HG03432 (cell line): Measurements from ENCODE around the gene GDF10.

ENCODE experiments used
- ATAC-seq: cut with Tn5 transposase; IDR thresholded peaks from one replicate; pipeline ENCODE4 v1.9.1; 2021; ENCODE audit warnings: mild to moderate bottlenecking, moderate library complexity; ENCODE audit not compliant: unreplicated experiment

The GDF10 gene

DNA sequence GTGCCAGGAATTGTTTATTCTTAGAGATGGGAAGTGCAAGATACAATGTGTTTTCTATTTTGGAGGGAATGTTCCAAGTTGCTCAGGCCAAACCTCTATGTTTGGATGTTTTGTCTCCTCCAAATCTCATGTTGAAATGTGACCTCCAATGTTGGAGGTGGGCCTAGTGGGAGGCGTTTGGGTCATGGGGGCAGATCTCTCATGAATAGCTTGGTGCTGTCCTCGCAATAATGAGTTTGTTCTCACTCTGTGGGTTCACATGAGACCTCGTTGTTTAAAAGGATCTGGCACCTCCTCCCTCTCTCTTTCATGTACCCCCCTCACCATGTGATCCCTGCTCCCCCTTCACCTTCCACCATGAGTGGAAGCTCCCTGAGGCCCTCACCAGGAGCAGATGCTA is 8.3 kb upstream of the GDF10 start:
- no peak for ATAC-seq

DNA sequence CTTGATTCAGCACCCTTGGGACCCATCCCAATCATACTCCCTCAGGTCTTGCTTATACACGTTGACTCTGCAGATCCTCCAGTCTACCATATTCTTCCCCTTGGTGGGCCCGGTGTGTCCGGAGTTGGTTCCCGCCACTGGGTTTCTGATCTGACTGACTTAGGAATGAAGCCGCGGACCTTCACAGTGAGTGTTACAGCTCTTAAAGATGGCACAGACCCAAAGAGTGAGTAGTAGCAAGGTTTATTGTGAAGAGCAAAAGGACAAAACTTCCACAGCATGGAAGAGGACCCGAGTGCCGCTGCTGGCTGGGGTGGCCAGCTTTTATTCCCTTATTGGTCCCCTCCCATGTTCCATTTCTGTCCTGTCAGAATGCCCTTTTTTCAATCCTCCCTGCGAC is 5.9 kb upstream of the GDF10 start:
- ATAC-seq: no peak

DNA sequence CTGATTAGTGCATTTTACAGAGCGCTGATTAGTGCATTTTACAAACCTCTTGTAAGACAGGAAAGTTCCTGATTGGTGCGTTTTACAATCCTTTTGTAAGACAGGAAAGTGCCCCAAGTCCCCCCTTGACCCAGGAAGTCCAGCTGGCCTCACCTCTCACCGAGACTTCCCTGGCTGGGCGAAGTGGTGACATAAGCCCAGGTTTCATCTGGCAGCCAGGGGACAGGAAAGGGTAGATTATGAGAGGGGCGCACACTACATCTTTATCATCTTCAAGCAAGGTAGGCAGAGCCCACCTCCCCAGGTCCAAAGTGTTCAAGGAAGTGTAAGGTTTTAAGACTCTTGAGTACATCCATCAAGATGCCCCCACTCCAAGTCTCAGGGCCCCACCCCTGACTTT is 5.5 kb upstream of the GDF10 start:
- no peak for ATAC-seq

DNA sequence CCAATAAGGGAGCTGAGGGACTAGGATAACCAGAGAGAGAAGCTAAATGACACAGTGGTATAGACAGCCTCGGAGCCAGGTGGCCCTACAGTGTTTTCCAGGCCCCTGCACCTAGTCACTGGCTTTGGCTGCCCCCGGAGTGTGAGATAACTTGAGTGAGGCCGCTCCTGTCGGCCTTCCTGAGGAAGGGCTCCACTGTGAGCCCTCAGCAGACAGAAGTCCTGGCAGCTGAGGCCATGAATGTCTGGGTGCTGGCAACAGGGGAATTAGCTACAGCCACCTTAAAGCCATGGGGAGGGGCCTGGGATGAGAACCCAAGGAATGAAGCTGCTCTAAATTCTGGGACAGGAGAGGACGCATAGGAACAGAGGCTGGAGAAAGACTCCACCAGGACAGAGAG is 4.6 kb upstream of the GDF10 start:
- no peak for ATAC-seq

DNA sequence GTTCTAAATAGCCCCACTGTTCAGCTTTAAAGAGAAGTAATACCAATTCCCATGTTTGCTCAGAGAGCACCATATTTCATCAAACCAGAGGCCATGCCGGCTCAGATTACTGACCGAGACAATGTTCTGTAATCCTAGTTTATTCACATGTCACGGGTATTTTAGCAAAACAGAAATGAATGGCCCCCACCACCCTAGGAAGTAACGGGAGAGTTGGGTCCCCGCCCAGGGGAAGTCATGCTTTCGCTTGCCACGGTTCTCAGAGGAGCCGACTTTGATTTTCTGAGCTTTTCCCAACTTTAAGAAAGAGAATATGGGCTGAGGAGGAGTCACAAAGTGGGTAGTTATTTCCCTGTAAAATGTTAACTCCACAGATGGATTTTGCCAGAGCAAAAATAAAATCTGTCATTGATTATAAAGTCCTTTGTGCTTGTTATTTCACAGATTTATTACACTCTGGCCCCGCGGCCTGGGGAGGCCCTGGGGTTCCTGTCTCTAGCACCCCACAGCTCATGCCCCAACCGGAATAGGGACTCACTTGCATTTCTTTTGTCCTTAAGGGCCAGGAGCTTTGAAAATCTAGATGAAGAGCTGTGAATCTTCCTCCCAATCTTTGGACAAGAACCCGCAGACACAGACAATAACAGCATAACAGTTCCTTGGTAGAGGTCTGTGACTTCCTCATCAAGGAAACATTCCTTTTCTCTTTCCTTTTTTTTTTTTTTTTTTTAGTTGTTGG is 3.7 kb upstream of the GDF10 start:
- ATAC-seq: no peak

DNA sequence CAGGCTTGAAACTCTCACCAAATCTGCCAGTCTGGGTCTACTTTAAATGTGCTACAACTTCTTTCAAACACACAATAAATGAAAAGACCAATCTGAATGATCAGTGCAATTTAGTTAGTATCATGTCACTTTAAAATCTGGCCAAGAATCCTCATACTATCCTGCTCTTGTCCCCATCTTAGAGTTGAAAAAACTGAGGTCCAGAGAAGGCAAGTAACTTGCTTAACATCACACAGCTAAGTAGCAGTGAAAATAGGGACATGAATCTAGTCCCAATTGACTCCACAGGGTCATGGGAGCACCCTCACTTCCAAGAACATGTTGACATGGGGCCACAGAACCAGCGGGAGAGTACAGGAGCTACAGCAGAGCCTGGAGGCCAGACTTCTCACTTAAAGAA is 3.1 kb upstream of the GDF10 start:
- ATAC-seq: no peak

DNA sequence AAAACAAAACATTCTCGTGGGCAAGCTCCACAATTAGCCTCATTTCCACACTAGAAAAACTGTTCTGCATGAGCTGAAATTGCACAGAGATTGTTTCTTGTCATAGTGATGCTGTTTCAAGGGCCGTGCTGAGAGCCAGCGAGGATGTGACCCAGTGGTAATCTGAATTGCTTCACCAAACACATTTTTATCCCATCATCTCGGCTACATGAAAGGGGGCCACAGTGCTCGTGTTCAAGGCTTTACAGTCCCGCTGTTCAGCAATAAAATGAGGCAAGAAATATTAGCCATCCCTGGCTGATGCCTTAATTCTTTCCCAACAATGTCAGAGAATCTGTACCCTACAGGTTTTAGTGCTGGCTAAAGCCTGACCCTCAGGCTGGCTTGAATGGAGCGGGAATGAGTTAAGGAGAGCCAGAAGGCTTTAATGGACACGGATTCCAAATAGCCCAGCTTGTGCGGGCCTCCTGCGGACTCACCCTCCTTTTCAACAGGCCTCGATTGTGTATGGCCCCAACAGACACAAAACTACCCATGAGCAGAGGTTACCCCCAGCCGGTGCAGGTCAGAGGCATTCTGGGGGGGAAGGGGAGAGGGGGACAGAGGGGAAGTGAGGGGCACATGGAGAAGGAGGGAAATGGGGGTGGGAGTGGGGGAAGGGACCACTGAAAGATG is 2.0 kb upstream of the GDF10 start:
- no peak for ATAC-seq

DNA sequence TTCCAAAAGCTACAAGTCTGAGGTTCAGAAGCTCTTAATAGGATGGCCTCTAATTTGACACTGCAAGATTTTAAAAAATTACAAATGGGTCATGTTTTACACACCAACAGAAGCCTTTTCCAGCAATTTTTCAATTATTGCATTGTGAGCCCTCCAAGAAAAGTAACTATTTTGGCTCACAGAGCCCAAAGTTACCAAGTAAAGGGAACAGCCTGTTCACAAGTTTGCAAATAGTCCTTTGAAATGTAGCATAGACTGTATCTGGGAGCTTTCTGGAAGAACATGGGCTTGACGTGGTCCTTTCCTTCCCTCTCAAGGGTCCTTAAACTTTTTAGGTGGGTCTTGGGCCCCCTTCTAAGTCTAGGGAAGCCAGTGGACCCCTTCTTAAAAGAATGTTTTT is 1.3 kb upstream of the GDF10 start:
- ATAC-seq: no peak

DNA sequence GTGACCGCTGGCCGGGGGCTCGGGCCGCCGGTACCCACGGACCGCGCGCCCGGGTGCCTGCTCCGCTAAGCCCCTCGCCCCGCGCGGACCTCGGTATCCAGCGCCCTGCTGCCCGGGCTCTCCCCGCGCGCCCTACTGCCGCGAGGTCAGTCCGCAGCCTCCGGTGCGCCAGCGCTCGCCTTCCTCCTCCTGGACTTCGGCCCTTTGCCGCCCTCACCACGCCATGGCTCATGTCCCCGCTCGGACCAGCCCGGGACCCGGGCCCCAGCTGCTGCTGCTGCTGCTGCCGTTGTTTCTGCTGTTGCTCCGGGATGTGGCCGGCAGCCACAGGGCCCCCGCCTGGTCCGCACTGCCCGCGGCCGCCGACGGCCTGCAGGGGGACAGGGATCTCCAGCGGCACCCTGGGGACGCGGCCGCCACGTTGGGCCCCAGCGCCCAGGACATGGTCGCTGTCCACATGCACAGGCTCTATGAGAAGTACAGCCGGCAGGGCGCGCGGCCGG is 483 bp downstream of the GDF10 start:
- no peak for ATAC-seq

DNA sequence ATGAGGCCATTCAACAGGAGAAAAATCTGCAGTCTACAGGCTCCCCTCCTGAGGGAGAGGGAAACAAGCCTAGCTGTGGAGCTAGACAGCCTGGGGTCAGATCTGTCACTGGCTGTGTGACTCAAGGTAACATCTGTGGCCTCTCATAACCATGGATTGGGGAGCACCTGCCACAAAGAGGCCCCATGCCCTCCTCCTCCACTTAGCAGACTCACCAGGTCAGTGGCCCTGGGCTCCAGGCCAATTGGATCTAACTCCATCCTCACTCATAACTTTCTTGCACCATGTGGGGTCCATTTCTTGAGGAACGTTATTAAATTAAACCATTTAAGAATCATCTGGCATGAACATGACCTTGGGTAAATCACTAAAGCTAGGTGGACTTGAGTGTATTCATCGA is 1.8 kb downstream of the GDF10 start:
- no peak for ATAC-seq

DNA sequence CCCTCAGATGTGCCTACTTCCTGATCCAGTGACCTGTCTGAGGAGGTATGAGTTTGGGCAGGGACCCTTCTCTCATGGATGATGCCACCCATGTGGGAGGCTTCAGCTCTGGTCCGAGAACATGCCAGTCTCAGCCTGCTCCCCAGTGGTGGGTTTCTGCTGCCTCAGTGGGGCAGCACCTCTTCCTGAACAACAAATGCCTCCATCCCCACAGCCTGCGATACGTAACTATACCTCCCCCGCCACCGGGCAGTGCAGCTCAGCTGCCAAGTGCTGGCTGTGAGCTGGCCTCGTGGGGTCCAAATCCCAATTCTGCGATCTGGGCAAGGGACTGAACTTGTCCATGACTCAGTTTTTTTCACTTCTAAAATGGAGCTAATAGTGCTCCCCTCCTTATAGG is 3.1 kb downstream of the GDF10 start:
- ATAC-seq: no peak

DNA sequence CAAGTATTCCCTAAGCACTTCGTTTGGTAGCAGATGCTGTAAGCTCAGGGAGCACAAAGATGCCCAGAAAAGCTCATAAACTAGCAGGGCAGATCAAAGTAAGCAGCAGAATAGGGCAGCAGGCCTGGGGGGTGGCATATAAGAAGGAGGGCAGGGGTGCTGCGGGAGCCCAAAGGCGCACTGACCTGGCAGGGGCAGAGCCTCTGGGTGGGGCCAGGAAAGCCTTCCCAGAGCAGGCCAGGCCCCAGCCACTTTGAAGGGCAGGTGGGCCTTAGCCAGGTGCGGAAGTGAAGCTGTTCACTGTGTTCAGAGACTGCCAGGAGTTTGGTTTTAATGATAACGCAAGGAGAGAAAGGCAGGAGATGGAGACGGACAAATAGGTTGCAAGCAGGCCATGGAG is 3.9 kb downstream of the GDF10 start:
- ATAC-seq: no peak

DNA sequence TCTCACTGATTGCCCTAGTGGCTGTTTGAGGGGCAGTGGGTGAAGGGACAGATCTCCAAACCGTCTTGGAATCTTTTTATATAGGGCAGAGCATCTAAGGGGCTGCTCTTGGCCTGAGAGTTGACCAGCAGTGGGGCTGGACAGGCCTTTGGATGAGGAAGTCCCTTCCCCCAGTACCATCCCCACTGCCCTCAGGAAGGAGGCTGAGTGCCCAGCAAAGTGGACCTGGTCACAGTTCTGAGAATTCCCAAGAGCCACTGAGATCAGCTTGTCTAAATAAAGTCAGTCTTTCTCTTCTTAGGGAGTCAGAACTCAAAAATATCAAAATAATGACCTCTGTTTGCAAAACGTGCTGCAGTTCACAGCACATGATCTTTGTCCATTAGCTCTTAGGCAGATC is 5.6 kb downstream of the GDF10 start:
- ATAC-seq: no peak

DNA sequence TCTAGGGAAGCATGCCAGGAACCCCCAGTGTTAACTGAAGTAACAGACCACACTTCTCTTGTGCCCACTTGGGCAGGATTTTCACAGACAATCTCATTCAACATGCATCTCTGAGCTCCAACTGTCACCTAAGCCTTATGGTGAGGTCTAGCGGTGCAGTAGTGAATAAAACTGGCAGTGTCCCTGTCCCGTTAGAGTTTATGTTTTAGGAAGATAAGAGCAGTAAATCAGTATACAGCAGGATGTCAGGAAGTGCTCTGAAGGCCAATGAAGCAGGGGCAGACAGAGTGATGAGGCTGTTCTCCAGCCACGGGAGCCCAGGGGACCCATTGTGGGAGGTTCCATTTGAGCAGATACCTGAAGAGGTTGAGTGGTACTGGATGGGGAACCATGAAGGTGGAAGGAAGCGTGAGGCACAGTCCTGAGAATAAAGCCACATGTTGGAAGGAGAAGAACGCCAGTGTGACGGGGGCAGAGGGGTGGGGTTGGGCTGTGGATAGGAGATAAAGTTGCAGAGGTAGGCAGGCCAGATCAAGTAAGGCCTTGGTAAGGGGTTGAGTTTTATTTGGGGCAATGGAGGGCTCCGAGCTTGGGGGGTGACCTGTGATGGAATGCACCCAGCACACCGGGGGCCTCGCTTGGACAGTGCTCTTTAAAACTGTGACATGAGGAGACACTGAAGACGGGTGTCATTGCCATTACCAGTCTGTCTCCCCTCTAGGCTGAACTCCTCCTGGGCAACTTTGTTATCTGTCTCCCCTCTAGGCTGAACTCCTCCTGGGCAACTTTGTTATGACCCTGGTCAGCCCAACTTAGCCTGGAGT is 6.6 kb downstream of the GDF10 start:
- no peak for ATAC-seq

DNA sequence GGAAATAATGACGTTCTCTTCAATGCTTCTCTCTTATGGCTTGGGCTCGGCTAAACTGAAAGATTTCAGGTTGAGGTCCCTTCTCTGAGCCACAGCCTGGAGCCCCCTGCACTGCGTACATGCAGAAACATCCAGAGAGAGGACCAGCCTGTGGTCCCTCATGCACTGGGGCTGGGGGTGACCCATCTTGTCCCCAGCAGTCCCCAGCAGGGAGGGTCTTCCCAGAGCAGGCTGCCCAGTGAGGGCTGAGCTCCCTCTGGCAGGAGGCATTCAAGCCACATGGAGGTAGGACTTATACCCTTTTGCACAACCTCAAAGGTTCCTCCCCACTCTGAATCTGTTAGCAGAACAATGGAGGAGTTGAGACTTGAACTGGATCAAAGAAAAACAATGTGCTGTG is 7.4 kb downstream of the GDF10 start:
- ATAC-seq: no peak

DNA sequence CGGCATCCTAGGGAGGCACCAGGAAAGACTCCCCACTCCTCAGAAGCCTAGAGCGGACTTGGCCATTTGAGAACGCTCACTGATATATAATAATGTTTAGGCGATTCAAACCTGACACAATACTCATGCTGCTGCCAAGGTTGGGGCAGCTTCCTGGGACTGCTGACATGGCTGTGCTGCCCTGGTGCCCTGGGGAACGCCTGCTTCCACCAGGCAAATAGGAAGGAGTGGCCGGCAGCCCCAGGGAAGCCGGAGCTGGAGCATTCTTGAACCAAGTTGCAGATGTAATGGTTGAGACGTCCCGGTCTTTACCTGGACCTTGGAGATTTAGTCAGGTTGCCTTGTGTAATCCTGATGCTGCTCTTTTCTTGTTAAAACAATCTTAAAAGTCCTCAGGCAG is 8.8 kb downstream of the GDF10 start:
- no peak for ATAC-seq

DNA sequence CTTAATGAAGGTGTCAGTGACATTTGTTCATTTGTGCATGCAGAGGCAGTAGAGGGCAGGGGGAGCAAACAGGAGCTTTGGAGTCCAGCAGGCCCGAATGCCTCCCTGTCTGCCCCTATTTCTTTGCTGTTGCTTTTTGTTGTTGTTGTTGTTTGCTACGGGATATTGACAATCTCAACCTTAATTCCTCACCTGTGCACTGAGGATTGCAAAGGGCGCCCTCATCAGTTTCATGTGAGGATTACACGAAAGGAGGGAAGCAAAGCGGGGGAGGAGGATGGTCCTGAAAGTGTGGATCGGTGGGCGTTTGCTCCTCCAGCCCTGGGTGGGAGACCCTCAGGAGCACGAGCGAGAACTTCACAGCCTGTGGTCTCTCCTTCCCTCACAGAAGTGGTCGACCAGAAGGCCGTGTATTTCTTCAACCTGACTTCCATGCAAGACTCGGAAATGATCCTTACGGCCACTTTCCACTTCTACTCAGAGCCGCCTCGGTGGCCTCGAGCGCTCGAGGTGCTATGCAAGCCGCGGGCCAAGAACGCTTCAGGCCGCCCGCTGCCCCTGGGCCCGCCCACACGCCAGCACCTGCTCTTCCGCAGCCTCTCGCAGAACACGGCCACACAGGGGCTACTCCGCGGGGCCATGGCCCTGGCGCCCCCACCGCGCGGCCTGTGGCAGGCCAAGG is 9.6 kb downstream of the GDF10 start:
- no peak for ATAC-seq

DNA sequence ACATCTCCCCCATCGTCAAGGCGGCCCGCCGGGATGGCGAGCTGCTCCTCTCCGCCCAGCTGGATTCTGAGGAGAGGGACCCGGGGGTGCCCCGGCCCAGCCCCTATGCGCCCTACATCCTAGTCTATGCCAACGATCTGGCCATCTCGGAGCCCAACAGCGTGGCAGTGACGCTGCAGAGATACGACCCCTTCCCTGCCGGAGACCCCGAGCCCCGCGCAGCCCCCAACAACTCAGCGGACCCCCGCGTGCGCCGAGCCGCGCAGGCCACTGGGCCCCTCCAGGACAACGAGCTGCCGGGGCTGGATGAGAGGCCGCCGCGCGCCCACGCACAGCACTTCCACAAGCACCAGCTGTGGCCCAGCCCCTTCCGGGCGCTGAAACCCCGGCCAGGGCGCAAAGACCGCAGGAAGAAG is 10.1 kb downstream of the GDF10 start:
- ATAC-seq: no peak

DNA sequence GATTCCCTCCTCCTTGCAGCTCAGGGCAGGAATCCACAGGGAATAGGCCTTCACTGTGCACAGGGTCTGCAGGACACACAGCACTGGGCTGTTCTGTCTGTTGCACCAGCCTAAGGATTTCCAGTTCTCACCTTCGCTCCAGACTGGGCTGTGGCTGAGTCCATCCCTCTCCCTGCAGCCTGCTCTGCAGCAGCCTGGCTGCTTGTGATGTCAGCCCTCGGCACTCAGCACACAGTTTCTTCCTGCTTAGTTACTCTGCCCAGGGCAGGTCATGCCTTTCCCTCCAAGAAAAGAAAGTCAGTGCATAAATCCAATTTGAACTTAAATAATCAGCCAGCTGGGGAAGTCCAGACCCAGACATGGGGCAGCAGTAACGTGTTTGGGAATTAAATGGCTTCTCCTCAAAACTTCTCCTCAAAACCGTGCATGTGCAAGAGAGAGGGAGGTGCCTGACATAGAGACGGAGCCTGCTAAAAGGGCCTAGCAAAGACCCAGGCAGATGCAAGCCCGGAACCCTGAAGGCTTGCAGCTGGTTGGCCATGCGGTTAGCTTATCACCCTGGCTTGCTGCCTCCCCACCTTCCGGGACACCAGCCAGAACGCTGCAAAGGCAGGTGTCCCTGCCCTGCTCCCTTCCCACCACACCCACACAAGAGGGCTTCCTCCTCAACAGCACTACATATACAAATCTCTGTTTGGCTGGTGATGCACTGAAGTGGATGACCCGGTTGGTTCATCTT is 11.4 kb downstream of the GDF10 start:
- ATAC-seq: no peak

DNA sequence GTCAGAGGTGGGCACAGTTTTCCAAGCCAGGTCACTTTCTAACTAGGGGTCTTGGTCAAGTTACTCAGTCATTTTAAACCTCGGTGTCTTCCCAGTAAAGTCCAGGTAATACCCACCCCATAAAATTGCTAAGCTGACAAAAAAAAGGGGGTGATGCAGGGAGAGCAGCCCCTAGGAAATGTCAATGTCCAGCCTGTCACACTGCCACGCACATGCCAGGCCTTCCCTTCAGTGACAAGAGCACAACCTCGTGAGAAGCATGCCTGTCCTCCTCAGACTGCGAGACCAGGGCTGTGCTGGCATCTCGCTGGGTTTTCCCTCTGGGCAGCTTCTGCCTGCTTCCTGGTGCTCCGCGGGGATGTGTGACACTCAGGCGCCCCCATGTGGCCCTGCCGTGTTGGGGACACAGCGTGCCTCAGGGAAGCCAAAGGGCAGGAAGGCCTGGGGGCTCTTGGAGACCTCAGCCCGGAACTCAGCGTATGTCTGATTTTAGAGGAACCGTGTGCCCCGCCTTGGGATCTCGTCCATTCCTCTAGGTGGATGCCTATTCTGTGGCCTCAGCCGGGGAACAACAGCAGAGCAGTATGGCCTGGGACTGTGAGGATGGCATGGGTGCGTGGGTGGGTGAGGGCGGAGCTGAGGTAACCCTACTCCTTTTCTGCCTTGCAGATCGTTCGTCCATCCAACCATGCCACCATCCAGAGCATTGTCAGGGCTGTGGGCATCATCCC is 12.1 kb downstream of the GDF10 start:
- peak; percentile 83 for ATAC-seq
